Measurements from ENCODE around the gene FAM170B. TPM values are rescaled to one million over a fixed set of nuclear protein-coding genes. Genes with fewer than 3 reads are reported as not detected.

Gene FAM170B
- total RNA-seq, 1 experiment from 2014 or later = not detected

DNA sequence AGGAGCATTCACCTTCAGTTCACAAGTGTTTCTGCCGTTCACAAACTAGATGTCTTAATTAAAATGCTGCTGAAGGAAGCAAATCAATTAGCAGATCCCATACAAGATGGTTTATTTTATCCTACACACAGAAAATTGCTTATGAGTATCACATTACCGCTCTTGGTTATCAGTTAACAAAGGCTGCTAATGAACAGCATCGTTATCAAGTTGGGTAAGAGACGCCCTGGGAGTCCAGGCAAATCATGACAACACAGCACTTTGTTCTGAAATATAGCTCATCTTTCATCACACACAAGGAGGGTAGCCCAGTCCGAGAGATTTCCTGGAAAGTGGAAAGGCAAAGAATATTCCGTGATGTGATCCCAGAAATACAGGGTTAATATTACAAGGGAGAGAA lies 20.8 kb upstream of the FAM170B start:
- Mint-ChIP-seq H3K4me3 (no peak overlapping the region), H3K36me3 (no peaks in the 10 kb centered on the region), H3K27ac (no peak overlapping the region), H3K9me3 (peaks cover 13% of the 10 kb centered on the region), H3K27me3 (ENCODE audit: low read depth) (no peaks in the 10 kb centered on the region), H3K4me1 (peaks cover 19% of the 10 kb centered on the region)
- no peak for DNase-seq (ENCODE audit: low spot score)
- CTCF ChIA-PET = no interaction called here
- no peak for ATAC-seq
- POLR2A ChIA-PET = no interaction called here
- TF ChIP-seq SP1 (CRISPR knock-in tag; conservative IDR thresholded peaks at IDR 0.05) = no peak
- TF ChIP-seq FOXJ3 (CRISPR knock-in tag; IDR thresholded peaks at IDR 0.05; ENCODE audit: borderline replicate concordance) = no peak
- TF ChIP-seq, protein P1, sequence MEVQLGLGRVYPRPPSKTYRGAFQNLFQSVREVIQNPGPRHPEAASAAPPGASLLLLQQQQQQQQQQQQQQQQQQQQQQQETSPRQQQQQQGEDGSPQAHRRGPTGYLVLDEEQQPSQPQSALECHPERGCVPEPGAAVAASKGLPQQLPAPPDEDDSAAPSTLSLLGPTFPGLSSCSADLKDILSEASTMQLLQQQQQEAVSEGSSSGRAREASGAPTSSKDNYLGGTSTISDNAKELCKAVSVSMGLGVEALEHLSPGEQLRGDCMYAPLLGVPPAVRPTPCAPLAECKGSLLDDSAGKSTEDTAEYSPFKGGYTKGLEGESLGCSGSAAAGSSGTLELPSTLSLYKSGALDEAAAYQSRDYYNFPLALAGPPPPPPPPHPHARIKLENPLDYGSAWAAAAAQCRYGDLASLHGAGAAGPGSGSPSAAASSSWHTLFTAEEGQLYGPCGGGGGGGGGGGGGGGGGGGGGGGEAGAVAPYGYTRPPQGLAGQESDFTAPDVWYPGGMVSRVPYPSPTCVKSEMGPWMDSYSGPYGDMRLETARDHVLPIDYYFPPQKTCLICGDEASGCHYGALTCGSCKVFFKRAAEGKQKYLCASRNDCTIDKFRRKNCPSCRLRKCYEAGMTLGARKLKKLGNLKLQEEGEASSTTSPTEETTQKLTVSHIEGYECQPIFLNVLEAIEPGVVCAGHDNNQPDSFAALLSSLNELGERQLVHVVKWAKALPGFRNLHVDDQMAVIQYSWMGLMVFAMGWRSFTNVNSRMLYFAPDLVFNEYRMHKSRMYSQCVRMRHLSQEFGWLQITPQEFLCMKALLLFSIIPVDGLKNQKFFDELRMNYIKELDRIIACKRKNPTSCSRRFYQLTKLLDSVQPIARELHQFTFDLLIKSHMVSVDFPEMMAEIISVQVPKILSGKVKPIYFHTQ (CRISPR knock-in tag; IDR thresholded peaks at IDR 0.05) = no peak
- no peak for TF ChIP-seq KAT7 (CRISPR knock-in tag; IDR thresholded peaks at IDR 0.05; ENCODE audit: borderline replicate concordance)
- TF ChIP-seq NFATC4 (CRISPR knock-in tag; IDR thresholded peaks at IDR 0.05) = no peak
- no peak for TF ChIP-seq SMAD3 (CRISPR knock-in tag; IDR thresholded peaks at IDR 0.05; ENCODE audit: borderline replicate concordance)
- TF ChIP-seq RELA (CRISPR knock-in tag; IDR thresholded peaks at IDR 0.05; ENCODE audit: borderline replicate concordance) = no peak
- no peak for TF ChIP-seq NFYB (CRISPR knock-in tag; conservative IDR thresholded peaks at IDR 0.05; ENCODE audit: low read depth)
- no peak for TF ChIP-seq EMX1 (CRISPR knock-in tag; IDR thresholded peaks at IDR 0.05)
- TF ChIP-seq, protein P2, sequence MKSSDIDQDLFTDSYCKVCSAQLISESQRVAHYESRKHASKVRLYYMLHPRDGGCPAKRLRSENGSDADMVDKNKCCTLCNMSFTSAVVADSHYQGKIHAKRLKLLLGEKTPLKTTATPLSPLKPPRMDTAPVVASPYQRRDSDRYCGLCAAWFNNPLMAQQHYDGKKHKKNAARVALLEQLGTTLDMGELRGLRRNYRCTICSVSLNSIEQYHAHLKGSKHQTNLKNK (CRISPR knock-in tag; IDR thresholded peaks at IDR 0.05) = no peak
- TF ChIP-seq ZNF232 (CRISPR knock-in tag; IDR thresholded peaks at IDR 0.05) = no peak
- TF ChIP-seq HMGA2 (CRISPR knock-in tag; IDR thresholded peaks at IDR 0.05) = no peak
- TF ChIP-seq, protein P3, sequence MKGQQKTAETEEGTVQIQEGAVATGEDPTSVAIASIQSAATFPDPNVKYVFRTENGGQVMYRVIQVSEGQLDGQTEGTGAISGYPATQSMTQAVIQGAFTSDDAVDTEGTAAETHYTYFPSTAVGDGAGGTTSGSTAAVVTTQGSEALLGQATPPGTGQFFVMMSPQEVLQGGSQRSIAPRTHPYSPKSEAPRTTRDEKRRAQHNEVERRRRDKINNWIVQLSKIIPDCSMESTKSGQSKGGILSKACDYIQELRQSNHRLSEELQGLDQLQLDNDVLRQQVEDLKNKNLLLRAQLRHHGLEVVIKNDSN (CRISPR knock-in tag; IDR thresholded peaks at IDR 0.05) = no peak
- no peak for TF ChIP-seq TCF7 (CRISPR knock-in tag; IDR thresholded peaks at IDR 0.05; ENCODE audit: low read depth)
- no peak for TF ChIP-seq FOXP1 (CRISPR knock-in tag; IDR thresholded peaks at IDR 0.05; ENCODE audit: borderline replicate concordance)
- no peak for TF ChIP-seq SOX15 (CRISPR knock-in tag; IDR thresholded peaks at IDR 0.05)
- no peak for TF ChIP-seq FOXK1 (CRISPR knock-in tag; IDR thresholded peaks at IDR 0.05)

DNA sequence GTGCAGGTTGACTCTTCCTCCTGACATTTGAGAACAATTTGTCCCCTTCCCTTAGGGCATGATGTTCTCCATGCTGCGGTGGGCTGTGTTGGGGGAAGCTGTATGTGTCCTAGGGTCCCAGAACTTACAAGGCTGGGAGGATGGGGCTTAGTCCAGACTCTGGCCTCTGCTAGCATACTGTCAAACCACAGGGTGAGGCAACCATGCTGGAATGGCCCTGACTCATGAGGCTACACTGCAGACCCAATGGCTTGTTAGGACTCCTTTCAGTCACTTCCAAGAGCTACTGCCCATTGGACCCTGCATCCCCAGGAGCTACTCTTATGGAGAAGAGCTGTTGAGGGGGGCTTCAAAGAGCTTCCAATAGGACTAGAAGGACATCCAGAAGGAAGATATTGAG lies 20.1 kb upstream of the FAM170B start:
- Mint-ChIP-seq H3K36me3 (no peaks in the 10 kb centered on the region), H3K4me1 (peaks cover 16% of the 10 kb centered on the region), H3K9me3 (peaks cover 13% of the 10 kb centered on the region), H3K27ac (no peak overlapping the region), H3K27me3 (ENCODE audit: low read depth) (no peaks in the 10 kb centered on the region), H3K4me3 (no peak overlapping the region)
- POLR2A ChIA-PET = no interaction called here
- DNase-seq (ENCODE audit: low spot score) (no peak), ATAC-seq (no peak)
- CTCF ChIA-PET = no interaction called here
- no peak for TF ChIP-seq ZNF121 (CRISPR knock-in tag; IDR thresholded peaks at IDR 0.05)
- TF ChIP-seq MYBL2 (CRISPR knock-in tag; IDR thresholded peaks at IDR 0.05) = no peak
- TF ChIP-seq CREM (CRISPR knock-in tag; IDR thresholded peaks at IDR 0.05) = no peak
- TF ChIP-seq, protein P1 (CRISPR knock-in tag; IDR thresholded peaks at IDR 0.05) = no peak
- TF ChIP-seq, protein P4, sequence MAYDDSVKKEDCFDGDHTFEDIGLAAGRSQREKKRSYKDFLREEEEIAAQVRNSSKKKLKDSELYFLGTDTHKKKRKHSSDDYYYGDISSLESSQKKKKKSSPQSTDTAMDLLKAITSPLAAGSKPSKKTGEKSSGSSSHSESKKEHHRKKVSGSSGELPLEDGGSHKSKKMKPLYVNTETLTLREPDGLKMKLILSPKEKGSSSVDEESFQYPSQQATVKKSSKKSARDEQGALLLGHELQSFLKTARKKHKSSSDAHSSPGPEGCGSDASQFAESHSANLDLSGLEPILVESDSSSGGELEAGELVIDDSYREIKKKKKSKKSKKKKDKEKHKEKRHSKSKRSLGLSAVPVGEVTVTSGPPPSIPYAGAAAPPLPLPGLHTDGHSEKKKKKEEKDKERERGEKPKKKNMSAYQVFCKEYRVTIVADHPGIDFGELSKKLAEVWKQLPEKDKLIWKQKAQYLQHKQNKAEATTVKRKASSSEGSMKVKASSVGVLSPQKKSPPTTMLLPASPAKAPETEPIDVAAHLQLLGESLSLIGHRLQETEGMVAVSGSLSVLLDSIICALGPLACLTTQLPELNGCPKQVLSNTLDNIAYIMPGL (CRISPR knock-in tag; IDR thresholded peaks at IDR 0.05) = no peak
- TF ChIP-seq, protein P5, sequence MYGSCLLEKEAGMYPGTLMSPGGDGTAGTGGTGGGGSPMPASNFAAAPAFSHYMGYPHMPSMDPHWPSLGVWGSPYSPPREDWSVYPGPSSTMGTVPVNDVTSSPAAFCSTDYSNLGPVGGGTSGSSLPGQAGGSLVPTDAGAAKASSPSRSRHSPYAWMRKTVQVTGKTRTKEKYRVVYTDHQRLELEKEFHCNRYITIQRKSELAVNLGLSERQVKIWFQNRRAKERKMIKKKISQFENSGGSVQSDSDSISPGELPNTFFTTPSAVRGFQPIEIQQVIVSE (CRISPR knock-in tag; IDR thresholded peaks at IDR 0.05; ENCODE audit: borderline replicate concordance) = no peak
- no peak for TF ChIP-seq ZNF232 (CRISPR knock-in tag; IDR thresholded peaks at IDR 0.05)
- no peak for TF ChIP-seq TEAD4 (CRISPR knock-in tag; IDR thresholded peaks at IDR 0.05)
- TF ChIP-seq, protein P6, sequence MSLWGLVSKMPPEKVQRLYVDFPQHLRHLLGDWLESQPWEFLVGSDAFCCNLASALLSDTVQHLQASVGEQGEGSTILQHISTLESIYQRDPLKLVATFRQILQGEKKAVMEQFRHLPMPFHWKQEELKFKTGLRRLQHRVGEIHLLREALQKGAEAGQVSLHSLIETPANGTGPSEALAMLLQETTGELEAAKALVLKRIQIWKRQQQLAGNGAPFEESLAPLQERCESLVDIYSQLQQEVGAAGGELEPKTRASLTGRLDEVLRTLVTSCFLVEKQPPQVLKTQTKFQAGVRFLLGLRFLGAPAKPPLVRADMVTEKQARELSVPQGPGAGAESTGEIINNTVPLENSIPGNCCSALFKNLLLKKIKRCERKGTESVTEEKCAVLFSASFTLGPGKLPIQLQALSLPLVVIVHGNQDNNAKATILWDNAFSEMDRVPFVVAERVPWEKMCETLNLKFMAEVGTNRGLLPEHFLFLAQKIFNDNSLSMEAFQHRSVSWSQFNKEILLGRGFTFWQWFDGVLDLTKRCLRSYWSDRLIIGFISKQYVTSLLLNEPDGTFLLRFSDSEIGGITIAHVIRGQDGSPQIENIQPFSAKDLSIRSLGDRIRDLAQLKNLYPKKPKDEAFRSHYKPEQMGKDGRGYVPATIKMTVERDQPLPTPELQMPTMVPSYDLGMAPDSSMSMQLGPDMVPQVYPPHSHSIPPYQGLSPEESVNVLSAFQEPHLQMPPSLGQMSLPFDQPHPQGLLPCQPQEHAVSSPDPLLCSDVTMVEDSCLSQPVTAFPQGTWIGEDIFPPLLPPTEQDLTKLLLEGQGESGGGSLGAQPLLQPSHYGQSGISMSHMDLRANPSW (CRISPR knock-in tag; conservative IDR thresholded peaks at IDR 0.05; ENCODE audit: low read depth) = no peak
- no peak for TF ChIP-seq ATF1 (CRISPR knock-in tag; IDR thresholded peaks at IDR 0.05)
